RWPE2 (cell line): ENCODE results near the gene TKTL1.

Experiments used
- ATAC-seq: fragments of 200-7000 bp; cut with Tn5 transposase; 3 replicates; pipeline ENCODE4 v1.9.1; 2021; ENCODE audit warnings: low read depth
- DNase-seq: peaks from one replicate; pipeline ENCODE4 v3.0.0-alpha.2; 2020; ENCODE audit warnings: low spot score
- H3K27ac ChIP-seq: fragments of 450-650 bp; 2 replicates; pipeline ENCODE4 v1.5.1; 2017; ENCODE audit warnings: mild to moderate bottlenecking; ENCODE audit not compliant: poor library complexity, severe bottlenecking
- H3K27me3 ChIP-seq: fragments of 250-450 bp; sonication (Bioruptor Pico); 2 replicates; pipeline ENCODE4 v1.5.1; 2021; ENCODE audit warnings: mild to moderate bottlenecking, moderate library complexity; ENCODE audit not compliant: insufficient read depth, poor library complexity, severe bottlenecking
- H3K36me3 ChIP-seq: fragments of 250-450 bp; sonication (Bioruptor Pico); 2 replicates; pipeline ENCODE4 v1.5.1; 2020; ENCODE audit warnings: low read depth, mild to moderate bottlenecking, moderate library complexity
- H3K4me1 ChIP-seq: fragments of 250-450 bp; sonication (Bioruptor Pico); 2 replicates; pipeline ENCODE4 v1.5.1; 2021; ENCODE audit warnings: mild to moderate bottlenecking, moderate library complexity; ENCODE audit not compliant: insufficient read depth, poor library complexity, severe bottlenecking
- H3K4me3 ChIP-seq: fragments of 250-450 bp; sonication (Bioruptor Pico); 2 replicates; pipeline ENCODE4 v1.5.1; 2021; ENCODE audit warnings: mild to moderate bottlenecking, moderate library complexity; ENCODE audit not compliant: severe bottlenecking
- H3K9me3 ChIP-seq: fragments of 250-450 bp; sonication (Bioruptor Pico); 2 replicates; pipeline ENCODE4 v1.5.1; 2021; ENCODE audit warnings: mild to moderate bottlenecking, moderate library complexity; ENCODE audit not compliant: severe bottlenecking
- CTCF ChIP-seq: fragments of 450-650 bp; IDR thresholded peaks from one replicate; pipeline ENCODE4 v1.5.1; 2017; ENCODE audit warnings: mild to moderate bottlenecking, moderate library complexity; ENCODE audit not compliant: poor library complexity, severe bottlenecking

TKTL1 gene

GRCh38 chrX:154376774-154377173, 81.2 kb downstream of the TKTL1 start:
- Histone ChIP-seq H3K27ac (peak overlapping the region; percentile 83), H3K36me3 (peaks cover 15% of the 10 kb centered on the region), H3K4me3 (no peak overlapping the region), H3K27me3 (no peaks in the 10 kb centered on the region), H3K9me3 (no peaks in the 10 kb centered on the region), H3K4me1 (peaks cover 6% of the 10 kb centered on the region)
- DNase-seq: no peak
- no peak for ATAC-seq
- no peak for TF ChIP-seq CTCF

GRCh38 chrX:154378059-154378798, 82.6 kb downstream of the TKTL1 start:
- no peak for DNase-seq
- TF ChIP-seq CTCF: no peak
- Histone ChIP-seq H3K27ac (peak overlapping the region; percentile 83), H3K4me1 (peaks cover 10% of the 10 kb centered on the region), H3K4me3 (peak overlapping the region; percentile 41), H3K27me3 (no peaks in the 10 kb centered on the region), H3K36me3 (peaks cover 24% of the 10 kb centered on the region), H3K9me3 (no peaks in the 10 kb centered on the region)
- ATAC-seq: peak; percentile 2; the same call in 2 of the 3 replicates

GRCh38 chrX:154378799-154379568, 83.4 kb downstream of the TKTL1 start, which contains the start of gene EMD:
TSS of gene EMD (plus strand) at chrX:154379295. CDS start at chrX:154379485, 190 bp downstream.
- no peak for TF ChIP-seq CTCF
- ATAC-seq (peak; percentile 77), DNase-seq (peak; percentile 97)
- no peaks in the 10 kb centered on the region for H3K9me3 ChIP-seq
- peak within 1 kb of the TSS; percentile 83 for H3K27ac ChIP-seq
- H3K27me3 ChIP-seq: no peaks in the 10 kb centered on the region
- H3K4me1 ChIP-seq: peaks cover 8% of the 10 kb centered on the region
- peaks cover 24% of the 10 kb centered on the region for H3K36me3 ChIP-seq
- H3K4me3 ChIP-seq: peak within 1 kb of the TSS; percentile 87

GRCh38 chrX:154379569-154379951, 84.0 kb downstream of the TKTL1 start:
- Histone ChIP-seq H3K4me3 (peak overlapping the region; percentile 87), H3K4me1 (peaks cover 8% of the 10 kb centered on the region), H3K27me3 (no peaks in the 10 kb centered on the region), H3K9me3 (no peaks in the 10 kb centered on the region), H3K36me3 (peaks cover 24% of the 10 kb centered on the region), H3K27ac (peak overlapping the region; percentile 76)
- DNase-seq: no peak
- ATAC-seq: no peak
- TF ChIP-seq CTCF: no peak
